Calu3 (cell line): ENCODE measurements around the gene IGLL1. TPM values are rescaled to one million over a fixed set of nuclear protein-coding genes. Genes with fewer than 3 reads are reported as not detected.
"Not testable (repeated sequence)": the region's sequence is repeated elsewhere in the genome, so short reads cannot be mapped to it uniquely, and the experiment has no call there.

Source experiments
- BruUV-seq: library from RNA; stranded (reverse); fragments of 400-500 nt; replicated peaks from 2 replicates; lab custom pipeline; 2021; lab: Mats Ljungman, UMichigan
- CTCF ChIA-PET: fragments of 300-600 bp; sonication (Branson Sonifier 250); formaldehyde crosslinking; loops from one replicate; lab custom pipeline; 2022; ENCODE audit warnings: antibody characterized with exemption; lab: Charles Lee
- DNase-seq: peaks from one replicate; pipeline ENCODE4 v3.0.0; 2022
- H3K27ac Mint-ChIP-seq: one replicate; pipeline ENCODE4 v1.8.0; 2022; ENCODE audit warnings: mixed read lengths; ENCODE audit not compliant: unreplicated experiment
- H3K27me3 Mint-ChIP-seq: one replicate; pipeline ENCODE4 v1.8.0; 2022; ENCODE audit warnings: mixed read lengths; ENCODE audit not compliant: unreplicated experiment
- H3K36me3 Mint-ChIP-seq: one replicate; pipeline ENCODE4 v1.8.0; 2022; ENCODE audit warnings: mild to moderate bottlenecking, moderate library complexity, mixed read lengths; ENCODE audit not compliant: insufficient read depth, unreplicated experiment
- H3K4me1 Mint-ChIP-seq: one replicate; pipeline ENCODE4 v1.8.0; 2022; ENCODE audit warnings: mild to moderate bottlenecking, low read depth, mixed read lengths; ENCODE audit not compliant: unreplicated experiment
- H3K4me3 Mint-ChIP-seq: one replicate; pipeline ENCODE4 v1.8.0; 2022; ENCODE audit warnings: mild to moderate bottlenecking, low read depth, moderate library complexity, mixed read lengths; ENCODE audit not compliant: unreplicated experiment
- H3K9me3 Mint-ChIP-seq: one replicate; pipeline ENCODE4 v1.8.0; 2022; ENCODE audit warnings: low read depth, mixed read lengths; ENCODE audit not compliant: unreplicated experiment
- intact Hi-C: fragments of 100-400 bp; cut with micrococcal nuclease; formaldehyde crosslinking; loops from one replicate; pipeline ENCODE4 v1.10.0; 2022; ENCODE audit not compliant: unreplicated experiment
- total RNA-seq: library from RNA; stranded (reverse); gene quantifications from 2 replicates; pipeline ENCODE4 v1.2.3, GENCODE V29; 2022
- TF ChIP-seq, protein P1 (sequence below): fragments of 200-600 bp; IDR thresholded peaks from one replicate; pipeline ENCODE4 v1.8.0; 2022; ENCODE audit warnings: antibody characterized with exemption; ENCODE audit not compliant: unreplicated experiment

Gene IGLL1
- total RNA-seq, 1 experiment from 2014 or later: not detected

DNA sequence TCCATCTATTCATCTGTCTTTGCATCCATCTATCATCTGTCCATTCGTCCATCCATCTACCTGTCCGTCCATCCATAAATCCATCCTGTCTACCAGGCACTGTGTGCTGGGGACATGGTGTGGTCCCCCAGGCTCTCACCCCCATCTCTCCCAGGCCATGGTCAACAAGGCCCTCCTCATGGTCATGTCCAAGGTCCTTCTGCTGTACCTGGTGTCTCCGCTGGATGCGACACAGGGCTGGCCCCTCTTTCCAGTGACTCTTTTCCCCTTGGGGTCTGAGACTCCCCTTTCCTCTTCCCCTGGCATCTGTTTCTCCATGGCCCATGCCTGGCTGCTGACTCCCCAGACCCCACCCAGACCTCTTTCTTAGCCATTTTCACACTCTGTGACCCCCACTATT lies 4.5 kb downstream of the IGLL1 start:
- CTCF ChIA-PET: interaction anchor here (0.6 to 0.7 kb wide), 2 partner anchors 11 to 290 kb away, joined by 5 read pairs; no protein-coding TSS in a partner anchor
- BruUV-seq: no TSS peak

DNA sequence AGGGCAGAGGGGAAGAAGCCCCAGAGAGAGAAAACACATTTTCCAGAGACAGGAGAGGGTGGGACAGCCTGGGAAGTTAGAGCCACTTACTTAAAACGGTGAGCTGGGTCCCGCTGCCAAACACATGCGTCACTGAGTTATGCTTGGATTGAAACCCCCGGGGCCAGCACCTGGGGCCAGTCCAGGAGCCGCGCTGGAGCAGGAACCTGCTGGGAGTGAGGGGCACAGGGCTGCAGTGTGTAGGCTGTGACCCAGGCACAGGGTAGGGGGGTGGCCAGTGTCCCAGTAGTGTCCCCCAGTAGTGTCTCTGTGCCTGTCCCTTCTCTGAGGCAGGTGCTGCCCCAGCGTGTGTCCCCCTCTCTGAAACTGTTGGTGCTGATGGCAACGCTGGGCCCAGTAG lies 5.2 kb downstream of the IGLL1 start:
- intact Hi-C loops: no loop called here
- Mint-ChIP-seq H3K9me3 (no peaks in the 10 kb centered on the region), H3K27ac (no peak overlapping the region), H3K27me3 (peaks cover 76% of the 10 kb centered on the region), H3K36me3 (no peaks in the 10 kb centered on the region), H3K4me1 (no peaks in the 10 kb centered on the region), H3K4me3 (no peak overlapping the region)
- TF ChIP-seq, protein P1, sequence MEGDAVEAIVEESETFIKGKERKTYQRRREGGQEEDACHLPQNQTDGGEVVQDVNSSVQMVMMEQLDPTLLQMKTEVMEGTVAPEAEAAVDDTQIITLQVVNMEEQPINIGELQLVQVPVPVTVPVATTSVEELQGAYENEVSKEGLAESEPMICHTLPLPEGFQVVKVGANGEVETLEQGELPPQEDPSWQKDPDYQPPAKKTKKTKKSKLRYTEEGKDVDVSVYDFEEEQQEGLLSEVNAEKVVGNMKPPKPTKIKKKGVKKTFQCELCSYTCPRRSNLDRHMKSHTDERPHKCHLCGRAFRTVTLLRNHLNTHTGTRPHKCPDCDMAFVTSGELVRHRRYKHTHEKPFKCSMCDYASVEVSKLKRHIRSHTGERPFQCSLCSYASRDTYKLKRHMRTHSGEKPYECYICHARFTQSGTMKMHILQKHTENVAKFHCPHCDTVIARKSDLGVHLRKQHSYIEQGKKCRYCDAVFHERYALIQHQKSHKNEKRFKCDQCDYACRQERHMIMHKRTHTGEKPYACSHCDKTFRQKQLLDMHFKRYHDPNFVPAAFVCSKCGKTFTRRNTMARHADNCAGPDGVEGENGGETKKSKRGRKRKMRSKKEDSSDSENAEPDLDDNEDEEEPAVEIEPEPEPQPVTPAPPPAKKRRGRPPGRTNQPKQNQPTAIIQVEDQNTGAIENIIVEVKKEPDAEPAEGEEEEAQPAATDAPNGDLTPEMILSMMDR: no peak
- no TSS peak for BruUV-seq
- no peak for DNase-seq
- CTCF ChIA-PET: no interaction called here

More for the DNA sequence above, 4.5 kb downstream of the IGLL1 start:
- H3K4me1 Mint-ChIP-seq: no peaks in the 10 kb centered on the region
- DNase-seq: no peak
- no peaks in the 10 kb centered on the region for H3K9me3 Mint-ChIP-seq
- TF ChIP-seq, protein P1: no peak
- no peaks in the 10 kb centered on the region for H3K36me3 Mint-ChIP-seq
- peaks cover 76% of the 10 kb centered on the region for H3K27me3 Mint-ChIP-seq
- no peak overlapping the region for H3K27ac Mint-ChIP-seq
- intact Hi-C loops: no loop called here
- H3K4me3 Mint-ChIP-seq: no peak overlapping the region

DNA sequence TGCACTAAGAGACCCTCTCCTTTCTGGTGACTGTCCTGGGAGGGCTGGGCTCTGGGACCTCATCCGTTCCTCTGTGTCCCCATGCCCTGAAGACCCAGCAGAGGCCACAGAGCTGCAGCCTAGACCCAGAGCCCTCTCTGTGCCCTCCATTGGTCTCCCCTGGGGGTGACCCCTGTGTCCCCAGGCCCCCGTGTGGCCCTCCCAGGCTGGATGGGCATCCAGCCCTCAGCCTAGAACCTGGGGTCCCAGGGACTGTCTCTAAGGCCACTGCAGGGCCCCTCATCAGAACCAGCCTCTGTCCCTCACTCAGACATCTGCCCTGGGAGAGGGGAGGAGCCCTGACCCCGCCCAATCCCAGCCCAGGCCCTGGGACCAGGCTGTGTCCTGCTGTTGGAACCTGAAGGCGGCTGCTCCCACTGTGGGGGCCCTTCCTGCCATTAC lies 5.7 kb downstream of the IGLL1 start:
- BruUV-seq: no TSS peak
- Mint-ChIP-seq H3K36me3 (no peaks in the 10 kb centered on the region), H3K9me3 (no peaks in the 10 kb centered on the region), H3K27me3 (peaks cover 76% of the 10 kb centered on the region), H3K4me3 (no peak overlapping the region), H3K4me1 (no peaks in the 10 kb centered on the region), H3K27ac (no peak overlapping the region)
- no peak for DNase-seq
- TF ChIP-seq, protein P1: no peak
- intact Hi-C loops: no loop called here
- CTCF ChIA-PET: no interaction called here

DNA sequence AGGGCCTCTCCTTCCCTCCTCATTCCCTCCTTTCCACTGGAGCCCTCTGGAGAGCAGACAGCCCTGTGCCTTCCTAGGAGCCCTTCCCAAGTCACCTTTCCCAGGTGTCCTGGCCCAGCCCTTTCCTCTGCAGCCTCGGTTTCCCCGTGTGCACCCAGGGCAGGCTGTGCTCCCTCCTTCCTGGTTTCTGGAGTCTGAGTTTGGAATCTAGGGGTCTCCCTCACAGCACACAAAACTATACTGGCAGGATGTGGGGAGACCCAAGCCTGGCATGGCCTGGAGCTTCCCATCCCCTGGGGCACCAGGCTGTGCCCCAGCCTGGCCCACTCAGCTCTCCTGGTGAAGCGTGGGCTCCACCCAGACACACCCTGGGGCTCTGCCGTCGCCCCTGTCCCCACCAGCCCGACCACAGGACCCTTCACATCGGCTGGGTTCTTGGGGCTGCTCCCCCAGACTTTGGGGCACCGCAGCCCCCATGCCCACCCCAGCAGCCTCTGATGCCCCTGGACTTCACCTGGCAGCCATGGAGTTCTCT lies 6.3 kb downstream of the IGLL1 start:
- DNase-seq, BruUV-seq, H3K9me3 Mint-ChIP-seq, H3K4me3 Mint-ChIP-seq, intact Hi-C loops, H3K27ac Mint-ChIP-seq, CTCF ChIA-PET, H3K36me3 Mint-ChIP-seq, H3K4me1 Mint-ChIP-seq: not testable (repeated sequence)
- H3K27me3 Mint-ChIP-seq: peaks cover 80% of the 10 kb centered on the region

DNA sequence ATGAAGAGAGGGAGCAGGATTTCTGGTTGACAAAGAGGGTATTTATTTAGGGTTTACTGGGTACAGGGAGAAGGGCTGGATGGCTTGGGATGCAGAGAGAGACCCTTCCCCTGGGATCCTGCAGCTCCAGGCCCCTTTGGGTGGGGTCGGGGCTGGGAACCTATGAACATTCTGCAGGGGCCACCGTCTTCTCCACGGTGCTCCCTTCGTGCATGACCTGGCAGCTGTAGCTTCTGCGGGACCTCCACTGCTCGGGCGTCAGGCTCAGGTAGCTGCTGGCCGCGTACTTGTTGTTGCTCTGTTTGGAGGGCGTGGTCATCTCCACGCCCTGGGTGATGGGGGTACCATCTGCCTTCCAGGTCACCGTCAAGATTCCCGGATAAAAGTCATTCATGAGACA lies 7.0 kb downstream of the IGLL1 start:
- intact Hi-C loops, BruUV-seq, DNase-seq, H3K9me3 Mint-ChIP-seq, H3K27ac Mint-ChIP-seq, H3K36me3 Mint-ChIP-seq, H3K4me3 Mint-ChIP-seq, H3K4me1 Mint-ChIP-seq: not testable (repeated sequence)
- CTCF ChIA-PET: interaction anchor here (0.6 kb wide), 1 partner anchor 70 kb away, joined by 3 read pairs; no protein-coding TSS in a partner anchor
- peaks cover 80% of the 10 kb centered on the region for H3K27me3 Mint-ChIP-seq
